SK-N-SH (cell line): ENCODE results near the gene KRTAP5-3. TPM values are rescaled to one million over a fixed set of nuclear protein-coding genes. Genes with fewer than 3 reads are reported as not detected.
A peak's percentile ranks its signal among the peaks of the same experiment; 100 is the strongest.

Source experiments
- CTCF ChIA-PET: fragments of 300-600, 350-600 bp; formaldehyde crosslinking; extraction: SDS; loops from one replicate; lab custom pipeline; 2021; lab: Yijun Ruan, JAX
- POLR2A ChIA-PET: fragments of 350-600 bp; sonication (Branson Sonifier 250); formaldehyde crosslinking; extraction: SDS; loops from one replicate; lab custom pipeline; 2020; ENCODE audit warnings: antibody characterized with exemption, inconsistent platforms; lab: Yijun Ruan, JAX
- DNase-seq: peaks from one replicate; pipeline ENCODE4 v3.0.0; 2012
- H2AFZ ChIP-seq: fragments of 200-600 bp; sonication (generic); 2 replicates; pipeline ENCODE4 v1.8.1; 2016; ENCODE audit warnings: antibody characterized with exemption, mild to moderate bottlenecking, low read depth
- H3F3A ChIP-seq: fragments of 200-600 bp; sonication (generic); replicated peaks from 2 replicates; pipeline ENCODE3; 2016; ENCODE audit warnings: antibody characterized with exemption, mild to moderate bottlenecking; ENCODE audit not compliant: insufficient read depth
- H3K27ac ChIP-seq, 2 experiments: fragments of 200-500 bp in 1 of 2; fragments of 200-600 bp in 1 of 2; sonication (Bioruptor generic) in 1 of 2; sonication (generic), shearing (Covaris generic) in 1 of 2; 2 replicates each; pipeline versions ENCODE4 v1.5.1 to v1.6.1; 2014 to 2016; ENCODE audit warnings: low read depth in 2 of 2, inconsistent platforms in 1 of 2, low read length in 1 of 2, mild to moderate bottlenecking in 1 of 2, mixed read lengths in 1 of 2
- H3K27me3 ChIP-seq: fragments of 200-600 bp; sonication (generic), shearing (Covaris generic); 2 replicates; pipeline ENCODE4 v1.6.1; 2016; ENCODE audit warnings: mixed run types; ENCODE audit not compliant: insufficient read depth
- H3K36me3 ChIP-seq, 2 experiments: fragments of 200-500 bp in 1 of 2; fragments of 200-600 bp in 1 of 2; sonication (Bioruptor generic) in 1 of 2; sonication (generic) in 1 of 2; replicated peaks in 1 of 2; 2 replicates each; pipeline versions ENCODE3 to v1.5.1; 2014 to 2016; ENCODE audit warnings: low read length in 1 of 2, mild to moderate bottlenecking in 1 of 2; ENCODE audit not compliant: insufficient read depth in 2 of 2, control insufficient read depth in 1 of 2
- H3K4me1 ChIP-seq, 2 experiments: fragments of 200-500 bp in 1 of 2; fragments of 200-600 bp in 1 of 2; sonication (Bioruptor generic) in 1 of 2; sonication (generic), shearing (Covaris generic) in 1 of 2; 2 replicates each; pipeline versions ENCODE4 v1.5.1 to v1.6.1; 2014 to 2016; ENCODE audit warnings: low read depth in 1 of 2, low read length in 1 of 2, mixed run types in 1 of 2; ENCODE audit not compliant: insufficient read depth in 2 of 2, control insufficient read depth in 1 of 2
- H3K4me2 ChIP-seq: fragments of 200-600 bp; sonication (generic), shearing (Covaris generic); 2 replicates; pipeline ENCODE4 v1.6.1; 2017; ENCODE audit warnings: mixed run types
- H3K4me3 ChIP-seq, 2 experiments: fragments of 200-500 bp in 1 of 2; fragments of 200-600 bp in 1 of 2; sonication (Bioruptor generic) in 1 of 2; sonication (generic), shearing (Covaris generic) in 1 of 2; 2 replicates each; pipeline versions ENCODE4 v1.5.1 to v1.8.1; 2014 to 2016; ENCODE audit warnings: low read depth in 2 of 2, inconsistent platforms in 1 of 2, low read length in 1 of 2, mild to moderate bottlenecking in 1 of 2, mixed read lengths in 1 of 2, moderate library complexity in 1 of 2
- H3K79me2 ChIP-seq: fragments of 200-600 bp; sonication (generic); 2 replicates; pipeline ENCODE4 v1.8.1; 2017; ENCODE audit warnings: mild to moderate bottlenecking; ENCODE audit not compliant: insufficient read depth
- H3K9ac ChIP-seq: fragments of 200-600 bp; sonication (generic); 2 replicates; pipeline ENCODE4 v1.6.1; 2017; ENCODE audit warnings: mixed run types
- H3K9me2 ChIP-seq: fragments of 200-600 bp; sonication (generic); 2 replicates; pipeline ENCODE4 v1.6.1; 2017; ENCODE audit warnings: mixed run types
- H3K9me3 ChIP-seq: fragments of 200-600 bp; sonication (generic); 2 replicates; pipeline ENCODE4 v1.6.1; 2017; ENCODE audit warnings: mixed run types, mild to moderate bottlenecking, moderate library complexity
- H4K20me1 ChIP-seq: fragments of 200-600 bp; sonication (generic); 2 replicates; pipeline ENCODE4 v1.6.1; 2017; ENCODE audit warnings: mild to moderate bottlenecking, mixed run types; ENCODE audit not compliant: insufficient read depth
- EP300 ChIP-seq, 2 experiments: IDR thresholded peaks; 2 replicates each; pipeline versions ENCODE4 v1.4.0 to v1.6.1; 2012; ENCODE audit warnings: borderline replicate concordance in 1 of 2, low read depth in 1 of 2, low read length in 1 of 2
- JUND ChIP-seq: IDR thresholded peaks from 2 replicates; pipeline ENCODE4 v1.4.0; 2012
- NFIC ChIP-seq: IDR thresholded peaks from 2 replicates; pipeline ENCODE4 v1.4.0; 2012; ENCODE audit warnings: borderline replicate concordance
- NRF1 ChIP-seq: IDR thresholded peaks from 2 replicates; pipeline ENCODE4 v1.6.1; 2012; ENCODE audit warnings: low read depth, mild to moderate bottlenecking, low read length
- RAD21 ChIP-seq: IDR thresholded peaks from 2 replicates; pipeline ENCODE4 v1.6.1; 2012; ENCODE audit warnings: mild to moderate bottlenecking, low read length
- SMC3 ChIP-seq: IDR thresholded peaks from 2 replicates; pipeline ENCODE4 v1.6.1; 2012; ENCODE audit warnings: low read depth, low read length, improper control_type of control experiment
- WGBS: methylation state at CpG from one replicate; pipeline ENCODE4 v1.1.6; 2017; ENCODE audit warnings: low lambda C conversion rate; 5-methylcytosine and 5-hydroxymethylcytosine counted together
- polyA plus RNA-seq, 3 experiments: library from polyadenylated mRNA; depleted of rRNA; stranded (reverse); fragments of >200 nt; gene quantifications; 2 replicates each; pipeline ENCODE4 v1.2.3, GENCODE V29; 2012
- TF ChIP-seq, protein P1 (sequence below): IDR thresholded peaks from 2 replicates; pipeline ENCODE4 v1.6.1; 2012; ENCODE audit warnings: mild to moderate bottlenecking, low read depth, low read length, moderate library complexity
- TF ChIP-seq, protein P2 (sequence below): fragments of 150-350 bp; IDR thresholded peaks from 2 replicates; pipeline ENCODE4 v1.6.1; 2017; ENCODE audit warnings: antibody characterized with exemption, low read length, low read depth, borderline replicate concordance
- TF ChIP-seq, protein P3 (sequence below): fragments of 150-350 bp; IDR thresholded peaks from 2 replicates; pipeline ENCODE4 v1.6.1; 2016; ENCODE audit warnings: mild to moderate bottlenecking, low read depth, low read length
- TF ChIP-seq, protein P4 (sequence below): IDR thresholded peaks from 2 replicates; pipeline ENCODE4 v1.4.0; 2012; ENCODE audit warnings: low read depth, borderline replicate concordance
- TF ChIP-seq, protein P5 (sequence below): fragments of 200-600 bp; sonication (generic); IDR thresholded peaks from 2 replicates; pipeline ENCODE4 v1.6.1; 2017; ENCODE audit warnings: antibody characterized with exemption, mild to moderate bottlenecking, moderate library complexity

Gene KRTAP5-3
- polyA plus RNA-seq, 1 of the 3 experiments (the other 2 are of a cell fraction): not detected

DNA sequence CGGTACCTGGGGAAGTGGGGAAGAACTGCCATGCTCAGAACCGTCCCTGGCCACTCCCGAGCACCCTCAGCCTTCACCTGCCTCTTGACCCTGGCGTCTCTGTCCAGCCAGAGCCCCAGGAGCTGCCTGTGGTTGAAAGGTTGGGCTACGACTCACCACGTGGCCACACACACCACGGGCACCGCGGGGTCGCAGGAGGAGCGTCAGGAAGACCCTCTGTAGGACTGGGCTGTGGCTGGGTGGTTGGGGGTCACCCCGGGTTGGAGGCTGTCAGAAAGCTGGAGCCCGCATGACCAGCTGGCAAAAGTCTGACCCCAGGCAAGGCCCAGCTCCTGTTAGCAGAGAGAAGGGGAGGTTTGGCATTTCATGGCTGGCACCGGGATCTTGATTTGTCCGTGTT, 32.8 kb upstream of the KRTAP5-3 start (continued):
- TF ChIP-seq, protein P1, sequence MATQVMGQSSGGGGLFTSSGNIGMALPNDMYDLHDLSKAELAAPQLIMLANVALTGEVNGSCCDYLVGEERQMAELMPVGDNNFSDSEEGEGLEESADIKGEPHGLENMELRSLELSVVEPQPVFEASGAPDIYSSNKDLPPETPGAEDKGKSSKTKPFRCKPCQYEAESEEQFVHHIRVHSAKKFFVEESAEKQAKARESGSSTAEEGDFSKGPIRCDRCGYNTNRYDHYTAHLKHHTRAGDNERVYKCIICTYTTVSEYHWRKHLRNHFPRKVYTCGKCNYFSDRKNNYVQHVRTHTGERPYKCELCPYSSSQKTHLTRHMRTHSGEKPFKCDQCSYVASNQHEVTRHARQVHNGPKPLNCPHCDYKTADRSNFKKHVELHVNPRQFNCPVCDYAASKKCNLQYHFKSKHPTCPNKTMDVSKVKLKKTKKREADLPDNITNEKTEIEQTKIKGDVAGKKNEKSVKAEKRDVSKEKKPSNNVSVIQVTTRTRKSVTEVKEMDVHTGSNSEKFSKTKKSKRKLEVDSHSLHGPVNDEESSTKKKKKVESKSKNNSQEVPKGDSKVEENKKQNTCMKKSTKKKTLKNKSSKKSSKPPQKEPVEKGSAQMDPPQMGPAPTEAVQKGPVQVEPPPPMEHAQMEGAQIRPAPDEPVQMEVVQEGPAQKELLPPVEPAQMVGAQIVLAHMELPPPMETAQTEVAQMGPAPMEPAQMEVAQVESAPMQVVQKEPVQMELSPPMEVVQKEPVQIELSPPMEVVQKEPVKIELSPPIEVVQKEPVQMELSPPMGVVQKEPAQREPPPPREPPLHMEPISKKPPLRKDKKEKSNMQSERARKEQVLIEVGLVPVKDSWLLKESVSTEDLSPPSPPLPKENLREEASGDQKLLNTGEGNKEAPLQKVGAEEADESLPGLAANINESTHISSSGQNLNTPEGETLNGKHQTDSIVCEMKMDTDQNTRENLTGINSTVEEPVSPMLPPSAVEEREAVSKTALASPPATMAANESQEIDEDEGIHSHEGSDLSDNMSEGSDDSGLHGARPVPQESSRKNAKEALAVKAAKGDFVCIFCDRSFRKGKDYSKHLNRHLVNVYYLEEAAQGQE: no peak
- TF ChIP-seq EP300 (IDR thresholded peaks at IDR 0.05; ENCODE audit: borderline replicate concordance in 1 of 2, low read depth in 1 of 2, low read length in 1 of 2) (no peak), NRF1 (no peak), NFIC (no peak), JUND (no peak)
- TF ChIP-seq, protein P2, sequence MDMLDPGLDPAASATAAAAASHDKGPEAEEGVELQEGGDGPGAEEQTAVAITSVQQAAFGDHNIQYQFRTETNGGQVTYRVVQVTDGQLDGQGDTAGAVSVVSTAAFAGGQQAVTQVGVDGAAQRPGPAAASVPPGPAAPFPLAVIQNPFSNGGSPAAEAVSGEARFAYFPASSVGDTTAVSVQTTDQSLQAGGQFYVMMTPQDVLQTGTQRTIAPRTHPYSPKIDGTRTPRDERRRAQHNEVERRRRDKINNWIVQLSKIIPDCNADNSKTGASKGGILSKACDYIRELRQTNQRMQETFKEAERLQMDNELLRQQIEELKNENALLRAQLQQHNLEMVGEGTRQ: no peak
- TF ChIP-seq, protein P3, sequence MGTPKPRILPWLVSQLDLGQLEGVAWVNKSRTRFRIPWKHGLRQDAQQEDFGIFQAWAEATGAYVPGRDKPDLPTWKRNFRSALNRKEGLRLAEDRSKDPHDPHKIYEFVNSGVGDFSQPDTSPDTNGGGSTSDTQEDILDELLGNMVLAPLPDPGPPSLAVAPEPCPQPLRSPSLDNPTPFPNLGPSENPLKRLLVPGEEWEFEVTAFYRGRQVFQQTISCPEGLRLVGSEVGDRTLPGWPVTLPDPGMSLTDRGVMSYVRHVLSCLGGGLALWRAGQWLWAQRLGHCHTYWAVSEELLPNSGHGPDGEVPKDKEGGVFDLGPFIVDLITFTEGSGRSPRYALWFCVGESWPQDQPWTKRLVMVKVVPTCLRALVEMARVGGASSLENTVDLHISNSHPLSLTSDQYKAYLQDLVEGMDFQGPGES: no peak
- TF ChIP-seq, protein P4, sequence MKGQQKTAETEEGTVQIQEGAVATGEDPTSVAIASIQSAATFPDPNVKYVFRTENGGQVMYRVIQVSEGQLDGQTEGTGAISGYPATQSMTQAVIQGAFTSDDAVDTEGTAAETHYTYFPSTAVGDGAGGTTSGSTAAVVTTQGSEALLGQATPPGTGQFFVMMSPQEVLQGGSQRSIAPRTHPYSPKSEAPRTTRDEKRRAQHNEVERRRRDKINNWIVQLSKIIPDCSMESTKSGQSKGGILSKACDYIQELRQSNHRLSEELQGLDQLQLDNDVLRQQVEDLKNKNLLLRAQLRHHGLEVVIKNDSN: no peak

DNA sequence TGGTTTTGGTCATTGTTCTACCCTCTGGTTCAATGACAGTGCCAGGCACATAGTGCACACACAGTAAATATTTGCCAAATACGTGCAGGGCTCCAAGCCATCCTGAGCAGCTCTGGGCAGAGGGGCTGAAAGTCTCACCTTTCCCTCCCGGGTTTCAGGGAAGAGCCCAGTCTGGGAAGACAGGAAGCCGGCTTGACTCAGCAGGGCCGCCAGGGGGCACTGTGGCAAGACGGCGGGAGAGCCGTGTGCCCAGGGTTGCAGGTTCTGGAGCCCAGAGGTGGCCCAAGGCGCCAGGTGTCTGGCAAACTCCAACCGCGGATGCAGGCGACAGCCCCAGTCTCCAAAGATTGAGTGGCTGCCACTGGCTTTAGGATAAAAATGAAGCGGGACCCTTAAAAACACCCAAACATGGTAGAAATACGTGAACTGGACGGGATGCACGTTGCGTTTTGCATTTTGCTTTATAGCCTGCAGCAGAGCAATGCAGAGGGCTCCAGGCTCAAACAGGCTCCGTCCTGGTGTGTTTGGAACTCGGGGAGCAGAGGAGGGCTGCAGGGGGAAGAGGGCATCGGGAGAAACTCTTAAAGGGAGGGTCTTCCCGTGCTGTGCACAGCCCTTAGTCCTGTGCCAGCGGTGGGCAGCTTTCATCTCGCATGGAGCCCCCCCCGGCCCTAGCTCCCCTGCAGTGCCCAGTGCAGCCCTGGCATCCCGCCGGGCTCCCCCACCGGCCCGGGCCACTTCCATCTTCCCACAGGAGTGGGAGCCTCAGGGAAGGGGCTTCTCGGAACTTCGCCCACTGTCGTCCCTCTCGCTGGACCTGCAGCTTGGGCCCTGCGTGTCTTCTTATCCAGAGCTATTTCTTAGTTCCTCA, 32.0 kb upstream of the KRTAP5-3 start:
- Histone ChIP-seq H3K36me3 (no peaks in the 10 kb centered on the region), H3K4me3 (no peak overlapping the region; a peak in 1 of 4 replicates), H3K9me3 (no peaks in the 10 kb centered on the region), H2AFZ (no peak overlapping the region), H3K79me2 (no peaks in the 10 kb centered on the region), H4K20me1 (no peaks in the 10 kb centered on the region), H3K27me3 (no peaks in the 10 kb centered on the region), H3K9ac (no peak overlapping the region), H3F3A (no peaks in the 10 kb centered on the region), H3K9me2 (no peaks in the 10 kb centered on the region), H3K4me2 (no peak overlapping the region), H3K27ac (no peak overlapping the region; a peak in 1 of 4 replicates), H3K4me1 (peaks cover 0 to 25% of the 10 kb centered on the region in 2 experiments; a peak in 1 of 4 replicates)
- 53% methylated on average over 21 of the region's 32 CpGs for WGBS
- TF ChIP-seq NRF1: no peak
- TF ChIP-seq RAD21: peak; percentile 14; the same call in 1 of the 2 replicates
- peak; percentile 28 for TF ChIP-seq SMC3
- TF ChIP-seq, protein P5, sequence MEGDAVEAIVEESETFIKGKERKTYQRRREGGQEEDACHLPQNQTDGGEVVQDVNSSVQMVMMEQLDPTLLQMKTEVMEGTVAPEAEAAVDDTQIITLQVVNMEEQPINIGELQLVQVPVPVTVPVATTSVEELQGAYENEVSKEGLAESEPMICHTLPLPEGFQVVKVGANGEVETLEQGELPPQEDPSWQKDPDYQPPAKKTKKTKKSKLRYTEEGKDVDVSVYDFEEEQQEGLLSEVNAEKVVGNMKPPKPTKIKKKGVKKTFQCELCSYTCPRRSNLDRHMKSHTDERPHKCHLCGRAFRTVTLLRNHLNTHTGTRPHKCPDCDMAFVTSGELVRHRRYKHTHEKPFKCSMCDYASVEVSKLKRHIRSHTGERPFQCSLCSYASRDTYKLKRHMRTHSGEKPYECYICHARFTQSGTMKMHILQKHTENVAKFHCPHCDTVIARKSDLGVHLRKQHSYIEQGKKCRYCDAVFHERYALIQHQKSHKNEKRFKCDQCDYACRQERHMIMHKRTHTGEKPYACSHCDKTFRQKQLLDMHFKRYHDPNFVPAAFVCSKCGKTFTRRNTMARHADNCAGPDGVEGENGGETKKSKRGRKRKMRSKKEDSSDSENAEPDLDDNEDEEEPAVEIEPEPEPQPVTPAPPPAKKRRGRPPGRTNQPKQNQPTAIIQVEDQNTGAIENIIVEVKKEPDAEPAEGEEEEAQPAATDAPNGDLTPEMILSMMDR: peak; percentile 82
- ChIA-PET CTCF (interaction anchor here (0.6 to 9.8 kb wide), 43 partner anchors 9 to 1243 kb away, joined by 3 to 143 read pairs (median 5); partner anchors contain the start of genes KRTAP5-5, SYT8 and TNNI2), POLR2A (interaction anchor here (1.2 to 1.8 kb wide), 5 partner anchors 9 to 320 kb away, joined by 3 to 7 read pairs (median 5); no protein-coding TSS in a partner anchor)
- peak; percentile 86 for DNase-seq
